Progenitor cell of endocrine pancreas (in vitro differentiated cells): ENCODE measurements around the gene CCDC92B. TPM values are rescaled to one million over a fixed set of nuclear protein-coding genes. Genes with fewer than 3 reads are reported as not detected.
"Not testable (repeated sequence)": the region's sequence is repeated elsewhere in the genome, so short reads cannot be mapped to it uniquely, and the experiment has no call there.

Experiments used
- DNase-seq: peaks from one replicate; pipeline ENCODE4 v3.0.0; 2021; ENCODE audit warnings: low spot score; ENCODE audit not compliant: unreplicated experiment
- H3K27ac Mint-ChIP-seq: 2 replicates; pipeline ENCODE4 v1.8.0; 2021; ENCODE audit warnings: mild to moderate bottlenecking, moderate library complexity, mixed read lengths
- H3K27me3 Mint-ChIP-seq: 2 replicates; pipeline ENCODE4 v1.8.0; 2021; ENCODE audit warnings: mixed read lengths
- H3K36me3 Mint-ChIP-seq: 2 replicates; pipeline ENCODE4 v1.8.0; 2022; ENCODE audit warnings: mixed read lengths; ENCODE audit not compliant: insufficient read depth
- H3K4me1 Mint-ChIP-seq: 2 replicates; pipeline ENCODE4 v1.8.0; 2021; ENCODE audit warnings: low read depth, mixed read lengths
- H3K4me3 Mint-ChIP-seq: 2 replicates; pipeline ENCODE4 v1.8.0; 2021; ENCODE audit warnings: low read depth, mild to moderate bottlenecking, moderate library complexity, mixed read lengths
- H3K9me3 Mint-ChIP-seq: 2 replicates; pipeline ENCODE4 v1.8.0; 2021; ENCODE audit warnings: low read depth, mixed read lengths
- total RNA-seq: library from RNA; stranded (reverse); gene quantifications from 2 replicates; pipeline ENCODE4 v1.2.1, GENCODE V29; 2021
- TF ChIP-seq, protein P1 (sequence below): fragments of 200-600 bp; sonication (generic); IDR thresholded peaks from one replicate; pipeline ENCODE4 v1.5.0; 2021; ENCODE audit warnings: antibody characterized with exemption, mild to moderate bottlenecking; ENCODE audit not compliant: unreplicated experiment

The CCDC92B gene
- total RNA-seq, 1 donor from 2014 or later: 1.3 TPM

DNA sequence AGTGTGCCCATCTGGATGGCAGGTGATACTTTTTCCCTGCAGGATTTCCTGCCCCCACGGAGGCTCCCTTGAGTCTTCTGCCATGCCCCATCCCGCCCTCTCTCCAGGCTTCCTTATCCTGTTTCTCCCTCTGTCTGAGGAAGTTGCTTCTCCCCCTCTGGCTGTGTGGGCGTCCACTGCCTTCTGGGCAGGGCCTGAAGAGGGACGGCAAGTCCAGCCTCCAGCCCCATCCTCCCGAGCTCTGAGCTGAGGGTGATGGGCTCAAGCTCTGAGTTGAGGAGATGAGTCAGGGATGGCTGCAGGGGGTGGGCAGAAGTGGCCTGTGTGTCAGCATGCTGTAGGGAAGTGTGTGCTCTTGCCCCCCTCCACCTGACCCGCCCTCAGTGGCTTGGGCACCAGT, 32.6 kb upstream of the CCDC92B start:
- TF ChIP-seq, protein P1, sequence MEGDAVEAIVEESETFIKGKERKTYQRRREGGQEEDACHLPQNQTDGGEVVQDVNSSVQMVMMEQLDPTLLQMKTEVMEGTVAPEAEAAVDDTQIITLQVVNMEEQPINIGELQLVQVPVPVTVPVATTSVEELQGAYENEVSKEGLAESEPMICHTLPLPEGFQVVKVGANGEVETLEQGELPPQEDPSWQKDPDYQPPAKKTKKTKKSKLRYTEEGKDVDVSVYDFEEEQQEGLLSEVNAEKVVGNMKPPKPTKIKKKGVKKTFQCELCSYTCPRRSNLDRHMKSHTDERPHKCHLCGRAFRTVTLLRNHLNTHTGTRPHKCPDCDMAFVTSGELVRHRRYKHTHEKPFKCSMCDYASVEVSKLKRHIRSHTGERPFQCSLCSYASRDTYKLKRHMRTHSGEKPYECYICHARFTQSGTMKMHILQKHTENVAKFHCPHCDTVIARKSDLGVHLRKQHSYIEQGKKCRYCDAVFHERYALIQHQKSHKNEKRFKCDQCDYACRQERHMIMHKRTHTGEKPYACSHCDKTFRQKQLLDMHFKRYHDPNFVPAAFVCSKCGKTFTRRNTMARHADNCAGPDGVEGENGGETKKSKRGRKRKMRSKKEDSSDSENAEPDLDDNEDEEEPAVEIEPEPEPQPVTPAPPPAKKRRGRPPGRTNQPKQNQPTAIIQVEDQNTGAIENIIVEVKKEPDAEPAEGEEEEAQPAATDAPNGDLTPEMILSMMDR: no peak
- Mint-ChIP-seq H3K27me3 (no peaks in the 10 kb centered on the region), H3K36me3 (no peaks in the 10 kb centered on the region), H3K27ac (no peak overlapping the region), H3K9me3 (no peaks in the 10 kb centered on the region), H3K4me1 (peaks cover 9% of the 10 kb centered on the region), H3K4me3 (no peak overlapping the region)
- no peak for DNase-seq

DNA sequence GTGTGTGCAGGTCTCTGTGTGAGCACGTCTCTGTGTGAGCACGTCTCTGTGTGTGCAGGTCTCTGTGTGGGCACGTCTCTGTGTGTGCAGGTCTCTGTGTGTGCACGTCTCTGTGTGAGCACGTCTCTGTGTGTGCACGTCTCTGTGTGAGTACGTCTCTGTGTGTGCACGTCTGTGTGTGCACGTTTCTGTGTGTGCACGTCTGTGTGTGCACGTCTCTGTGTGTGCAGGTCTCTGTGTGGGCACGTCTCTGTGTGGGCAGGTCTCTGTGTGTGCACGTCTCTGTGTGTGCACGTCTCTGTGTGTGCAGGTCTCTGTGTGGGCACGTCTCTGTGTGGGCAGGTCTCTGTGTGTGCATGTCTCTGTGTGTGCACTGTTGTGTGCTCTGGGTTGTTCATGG, 32.1 kb upstream of the CCDC92B start:
- H3K36me3 Mint-ChIP-seq, H3K4me3 Mint-ChIP-seq: not testable (repeated sequence)

DNA sequence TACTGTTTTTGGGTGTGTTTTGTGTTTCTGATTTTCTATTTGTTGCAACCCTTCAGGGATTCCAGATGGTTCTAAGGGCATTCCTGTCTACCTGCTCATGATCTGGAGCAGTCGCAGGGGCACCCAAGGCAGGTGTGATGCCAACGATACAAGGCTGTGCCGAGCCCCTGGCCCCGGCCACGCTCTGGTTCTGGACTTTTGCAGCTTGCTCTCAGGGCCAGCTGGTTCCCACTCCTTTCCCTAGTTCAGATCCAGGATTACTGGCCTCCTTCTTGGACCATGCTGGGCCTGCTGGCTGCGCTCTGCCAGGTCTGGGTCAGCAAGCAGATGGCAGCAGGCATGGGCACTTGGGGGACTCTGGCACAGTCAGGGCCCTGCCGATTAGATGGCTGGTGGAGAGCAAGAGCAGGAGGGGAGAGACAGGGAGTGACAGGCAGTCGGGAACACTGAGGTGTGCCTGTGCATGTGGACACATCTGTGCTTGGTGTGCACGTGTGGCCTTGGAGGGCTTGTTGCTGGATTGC, 31.5 kb upstream of the CCDC92B start:
- no peaks in the 10 kb centered on the region for H3K36me3 Mint-ChIP-seq
- peaks cover 10% of the 10 kb centered on the region for H3K4me1 Mint-ChIP-seq
- H3K4me3 Mint-ChIP-seq: no peak overlapping the region
- H3K27me3 Mint-ChIP-seq: no peaks in the 10 kb centered on the region
- no peaks in the 10 kb centered on the region for H3K9me3 Mint-ChIP-seq
- no peak for DNase-seq
- no peak overlapping the region for H3K27ac Mint-ChIP-seq
- TF ChIP-seq, protein P1: no peak

More for the DNA sequence above, 32.1 kb upstream of the CCDC92B start:
- not testable (repeated sequence) for H3K27ac Mint-ChIP-seq, DNase-seq, H3K9me3 Mint-ChIP-seq, H3K27me3 Mint-ChIP-seq
- H3K4me1 Mint-ChIP-seq: peaks cover 11% of the 10 kb centered on the region

DNA sequence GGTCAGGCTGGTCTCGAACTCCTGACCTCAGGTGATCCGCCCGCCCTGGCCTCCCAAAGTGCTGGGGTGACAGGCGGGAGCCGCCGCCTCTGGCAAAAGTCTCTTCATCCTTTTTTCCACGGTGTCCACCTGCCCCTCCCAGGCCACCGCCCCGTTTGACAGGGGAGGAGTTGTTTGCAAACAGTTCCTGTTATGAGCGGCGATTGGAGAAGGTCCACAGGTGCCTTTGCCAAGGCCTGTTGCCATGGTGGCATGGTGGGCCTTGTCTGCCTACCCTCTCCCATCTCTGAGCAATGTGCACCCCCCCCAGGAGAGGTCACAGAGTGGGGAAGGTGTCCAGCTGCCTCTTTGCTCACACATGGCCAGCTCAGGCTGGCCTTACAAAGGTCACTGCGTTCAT, 30.8 kb upstream of the CCDC92B start:
- no peak overlapping the region for H3K27ac Mint-ChIP-seq
- no peaks in the 10 kb centered on the region for H3K27me3 Mint-ChIP-seq
- no peaks in the 10 kb centered on the region for H3K9me3 Mint-ChIP-seq
- TF ChIP-seq, protein P1: no peak
- no peak overlapping the region for H3K4me3 Mint-ChIP-seq
- H3K4me1 Mint-ChIP-seq: peaks cover 7% of the 10 kb centered on the region
- H3K36me3 Mint-ChIP-seq: no peaks in the 10 kb centered on the region
- no peak for DNase-seq

DNA sequence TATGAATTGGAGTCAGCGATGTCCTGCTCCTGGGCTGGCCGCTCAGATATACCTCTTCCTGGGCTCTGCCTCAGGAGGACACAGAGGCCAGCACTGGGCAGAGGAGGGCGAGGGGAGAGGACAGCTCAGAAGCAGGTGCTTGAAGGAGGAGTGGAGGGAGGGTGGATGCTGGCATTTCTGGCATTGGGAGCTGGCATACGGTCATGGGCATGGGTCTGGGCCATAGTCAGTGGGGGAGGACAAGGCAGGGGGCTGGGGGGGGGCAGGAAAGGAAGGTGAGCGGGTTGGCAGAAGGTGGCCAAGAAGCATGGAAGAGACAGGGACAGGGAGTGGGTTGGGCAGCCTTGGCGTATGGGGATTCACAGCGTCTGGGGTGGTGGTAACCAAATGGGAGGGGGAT, 30.1 kb upstream of the CCDC92B start:
- TF ChIP-seq, protein P1: no peak
- no peak overlapping the region for H3K4me3 Mint-ChIP-seq
- no peaks in the 10 kb centered on the region for H3K9me3 Mint-ChIP-seq
- peaks cover 3% of the 10 kb centered on the region for H3K27me3 Mint-ChIP-seq
- peaks cover 5% of the 10 kb centered on the region for H3K4me1 Mint-ChIP-seq
- no peak for DNase-seq
- no peaks in the 10 kb centered on the region for H3K36me3 Mint-ChIP-seq
- no peak overlapping the region for H3K27ac Mint-ChIP-seq

DNA sequence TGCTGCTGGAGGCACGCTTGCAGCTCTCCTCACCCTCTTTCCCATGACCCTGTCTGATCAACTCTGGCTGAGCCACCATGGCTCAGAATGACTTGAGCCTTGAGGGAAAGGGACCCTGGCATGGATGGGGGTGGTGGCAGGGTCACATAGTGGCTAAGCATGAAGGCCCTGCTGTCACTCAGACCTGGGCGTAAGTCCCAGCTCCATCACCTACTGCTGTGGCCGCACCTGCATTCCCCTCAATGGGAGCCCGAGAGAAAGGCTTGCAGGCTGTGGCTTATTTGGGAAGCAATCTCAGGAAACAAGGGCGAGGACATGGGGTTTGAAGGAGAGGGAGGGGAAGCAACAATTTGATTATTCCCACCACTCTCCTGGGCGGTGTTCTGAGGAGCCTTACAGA, 29.0 kb upstream of the CCDC92B start:
- Mint-ChIP-seq H3K9me3 (no peaks in the 10 kb centered on the region), H3K4me1 (peaks cover 5% of the 10 kb centered on the region), H3K27ac (no peak overlapping the region), H3K27me3 (peaks cover 7% of the 10 kb centered on the region), H3K4me3 (no peak overlapping the region), H3K36me3 (no peaks in the 10 kb centered on the region)
- no peak for DNase-seq
- TF ChIP-seq, protein P1: no peak
